ENCODE data around the gene SUSD4. TPM values are rescaled to one million over a fixed set of nuclear protein-coding genes. Genes with fewer than 3 reads are reported as not detected.

Gene SUSD4
- total RNA-seq, 1 experiment from 2014 or later: 31.4 TPM

- H3K4me3 ChIP-seq (ENCODE audit: low read depth, low read length): no peak overlapping the region
- H3K4me1 ChIP-seq: no peaks in the 10 kb centered on the region
- intact Hi-C loops (cut with micrococcal nuclease; ENCODE audit: unreplicated experiment): no loop called here
- H3K9me3 ChIP-seq: peaks cover 5% of the 10 kb centered on the region; the same call in 1 of the 2 replicates
- DNase-seq: no peak
- no peaks in the 10 kb centered on the region for H3K27me3 ChIP-seq (replicated peaks; ENCODE audit: control insufficient read depth, insufficient read depth, low read length)
- TF ChIP-seq CTCF (IDR thresholded peaks at IDR 0.05; ENCODE audit: insufficient read depth in 1 of 2, low read depth in 1 of 2, low read length in 1 of 2, severe bottlenecking in 1 of 2, unreplicated experiment in 1 of 2): no peak
- no peak overlapping the region for H3K4me3 Mint-ChIP-seq (ENCODE audit: unreplicated experiment)
- POLR2A ChIA-PET: no interaction called here
- no peaks in the 10 kb centered on the region; the same call in 1 of the 2 replicates for H3K36me3 ChIP-seq (ENCODE audit: control insufficient read depth, insufficient read depth, low read length)
- CTCF ChIA-PET: interaction anchor here (0.7 kb wide), 1 partner anchor 11 kb away, joined by 3 read pairs; no protein-coding TSS in a partner anchor
- no TSS peak for BruUV-seq (replicated peaks)
- H3K27me3 Mint-ChIP-seq (ENCODE audit: insufficient read depth, unreplicated experiment): no peaks in the 10 kb centered on the region
- H3K9me3 Mint-ChIP-seq (ENCODE audit: unreplicated experiment): peaks cover 7% of the 10 kb centered on the region
- no peaks in the 10 kb centered on the region for H3K4me1 Mint-ChIP-seq (ENCODE audit: low read depth, unreplicated experiment)
- H3K27ac Mint-ChIP-seq (ENCODE audit: unreplicated experiment): no peak overlapping the region
- H3K36me3 Mint-ChIP-seq (ENCODE audit: insufficient read depth, unreplicated experiment): peaks cover 28% of the 10 kb centered on the region
Observed at GRCh38 chr1:223224465-223224864, 139.5 kb downstream of the SUSD4 start.

GRCh38 chr1:223223091-223223995 lies 140.6 kb downstream of the SUSD4 start:
- Mint-ChIP-seq H3K36me3 (ENCODE audit: insufficient read depth, unreplicated experiment) (peaks cover 28% of the 10 kb centered on the region), H3K4me3 (ENCODE audit: unreplicated experiment) (no peak overlapping the region), H3K27ac (ENCODE audit: unreplicated experiment) (no peak overlapping the region), H3K27me3 (ENCODE audit: insufficient read depth, unreplicated experiment) (no peaks in the 10 kb centered on the region), H3K9me3 (ENCODE audit: unreplicated experiment) (peaks cover 16% of the 10 kb centered on the region), H3K4me1 (ENCODE audit: low read depth, unreplicated experiment) (no peaks in the 10 kb centered on the region)
- H3K9me3 ChIP-seq: peaks cover 15% of the 10 kb centered on the region
- no peaks in the 10 kb centered on the region for H3K27me3 ChIP-seq (replicated peaks; ENCODE audit: control insufficient read depth, insufficient read depth, low read length)
- no peaks in the 10 kb centered on the region; the same call in 1 of the 2 replicates for H3K36me3 ChIP-seq (ENCODE audit: control insufficient read depth, insufficient read depth, low read length)
- no peak for TF ChIP-seq CTCF (IDR thresholded peaks at IDR 0.05; ENCODE audit: insufficient read depth in 1 of 2, low read depth in 1 of 2, low read length in 1 of 2, severe bottlenecking in 1 of 2, unreplicated experiment in 1 of 2)
- POLR2A ChIA-PET: no interaction called here
- CTCF ChIA-PET: no interaction called here
- H3K4me1 ChIP-seq: no peaks in the 10 kb centered on the region
- no TSS peak for BruUV-seq (replicated peaks)
- no peak overlapping the region for H3K4me3 ChIP-seq (ENCODE audit: low read depth, low read length)
- intact Hi-C loops (cut with micrococcal nuclease; ENCODE audit: unreplicated experiment): no loop called here
- no peak for DNase-seq

- no peak for DNase-seq
- peaks cover 19% of the 10 kb centered on the region for H3K9me3 ChIP-seq
- H3K4me1 ChIP-seq: no peaks in the 10 kb centered on the region
- ChIA-PET POLR2A (no interaction called here), CTCF (no interaction called here)
- Mint-ChIP-seq H3K4me1 (ENCODE audit: low read depth, unreplicated experiment) (no peaks in the 10 kb centered on the region), H3K4me3 (ENCODE audit: unreplicated experiment) (no peak overlapping the region), H3K27ac (ENCODE audit: unreplicated experiment) (no peak overlapping the region), H3K27me3 (ENCODE audit: insufficient read depth, unreplicated experiment) (no peaks in the 10 kb centered on the region), H3K36me3 (ENCODE audit: insufficient read depth, unreplicated experiment) (peaks cover 28% of the 10 kb centered on the region), H3K9me3 (ENCODE audit: unreplicated experiment) (peaks cover 25% of the 10 kb centered on the region)
- no peaks in the 10 kb centered on the region; the same call in 1 of the 2 replicates for H3K36me3 ChIP-seq (ENCODE audit: control insufficient read depth, insufficient read depth, low read length)
- intact Hi-C loops (cut with micrococcal nuclease; ENCODE audit: unreplicated experiment): no loop called here
- H3K4me3 ChIP-seq (ENCODE audit: low read depth, low read length): no peak overlapping the region
- no peaks in the 10 kb centered on the region for H3K27me3 ChIP-seq (replicated peaks; ENCODE audit: control insufficient read depth, insufficient read depth, low read length)
- no peak for TF ChIP-seq CTCF (IDR thresholded peaks at IDR 0.05; ENCODE audit: insufficient read depth in 1 of 2, low read depth in 1 of 2, low read length in 1 of 2, severe bottlenecking in 1 of 2, unreplicated experiment in 1 of 2)
- BruUV-seq (replicated peaks): no TSS peak
Observed at GRCh38 chr1:223222377-223222776, 141.6 kb downstream of the SUSD4 start.

Data from Caco-2 (cell line).